PC-9 (cell line): ENCODE results near the gene ZBED1. TPM values are rescaled to one million over a fixed set of nuclear protein-coding genes. Genes with fewer than 3 reads are reported as not detected.

ENCODE experiments used
- BruUV-seq: library from RNA; stranded (reverse); fragments of 400-500 nt; replicated peaks from 2 replicates; lab custom pipeline; 2021; lab: Mats Ljungman, UMichigan
- CTCF ChIA-PET: fragments of 300-600 bp; sonication (Branson Sonifier 250); formaldehyde crosslinking; loops from one replicate; lab custom pipeline; 2022; ENCODE audit warnings: antibody characterized with exemption; lab: Charles Lee
- POLR2A ChIA-PET: fragments of 300-600 bp; sonication (Branson Sonifier 250); formaldehyde crosslinking; loops from one replicate; lab custom pipeline; 2022; ENCODE audit warnings: antibody characterized with exemption; ENCODE audit not compliant: unreplicated experiment; lab: Charles Lee
- DNase-seq, 2 experiments: peaks; one replicate each; pipeline versions ENCODE4 v3.0.0 to v3.0.0-alpha.2; 2015 to 2022; ENCODE audit warnings: mixed read lengths in 1 of 2
- H2AFZ ChIP-seq: fragments of 200-600 bp; sonication (generic); 2 replicates; pipeline ENCODE4 v1.8.1; 2017; ENCODE audit warnings: antibody characterized with exemption
- H3F3A ChIP-seq: fragments of 200-600 bp; sonication (generic); 2 replicates; pipeline ENCODE4 v1.8.1; 2017; ENCODE audit warnings: antibody characterized with exemption, mild to moderate bottlenecking, low read depth; ENCODE audit not compliant: insufficient read depth
- H3K27ac ChIP-seq: fragments of 200-600 bp; sonication (generic); 2 replicates; pipeline ENCODE4 v1.6.1; 2016; ENCODE audit warnings: mixed run types
- H3K27me3 ChIP-seq: fragments of 200-600 bp; sonication (generic); 2 replicates; pipeline ENCODE4 v1.6.1; 2016; ENCODE audit warnings: low read depth, mixed run types; ENCODE audit not compliant: insufficient read depth
- H3K36me3 ChIP-seq: fragments of 200-600 bp; sonication (generic); 2 replicates; pipeline ENCODE4 v1.6.1; 2016; ENCODE audit warnings: low read depth, mixed run types
- H3K4me1 ChIP-seq: fragments of 200-600 bp; sonication (generic); replicated peaks from 2 replicates; pipeline ENCODE4 v1.6.1; 2016; ENCODE audit warnings: mixed run types; ENCODE audit not compliant: insufficient read depth
- H3K4me2 ChIP-seq: fragments of 200-600 bp; sonication (generic); 2 replicates; pipeline ENCODE4 v1.6.1; 2017; ENCODE audit warnings: mixed run types
- H3K4me3 ChIP-seq: fragments of 200-600 bp; sonication (generic); 2 replicates; pipeline ENCODE4 v1.6.1; 2016; ENCODE audit warnings: mixed run types
- H3K79me2 ChIP-seq: fragments of 200-600 bp; sonication (generic); 2 replicates; pipeline ENCODE4 v1.6.1; 2017; ENCODE audit warnings: low read depth, mixed run types
- H3K9me2 ChIP-seq: fragments of 200-600 bp; sonication (generic); 2 replicates; pipeline ENCODE4 v1.8.1; 2017; ENCODE audit warnings: mild to moderate bottlenecking; ENCODE audit not compliant: insufficient read depth
- H3K9me3 ChIP-seq: fragments of 200-600 bp; sonication (generic); 2 replicates; pipeline ENCODE4 v1.8.1; 2016; ENCODE audit warnings: low read depth; ENCODE audit not compliant: insufficient read depth
- H4K20me1 ChIP-seq: fragments of 200-600 bp; sonication (generic); 2 replicates; pipeline ENCODE4 v1.8.1; 2017; ENCODE audit not compliant: insufficient read depth
- EZH2 ChIP-seq: fragments of 200-600 bp; sonication (generic); IDR thresholded peaks from 2 replicates; pipeline ENCODE4 v1.8.0; 2017; ENCODE audit warnings: antibody characterized with exemption, low read depth
- intact Hi-C: fragments of 100-400 bp; cut with micrococcal nuclease; formaldehyde crosslinking; loops from one replicate; pipeline ENCODE4 v1.10.0; 2022; ENCODE audit not compliant: unreplicated experiment
- total RNA-seq: library from RNA; stranded (reverse); gene quantifications from 2 replicates; pipeline ENCODE4 v1.2.3, GENCODE V29; 2021
- TF ChIP-seq, protein P1 (sequence below): fragments of 200-600 bp; sonication (generic); conservative IDR thresholded peaks from 2 replicates; pipeline ENCODE4 v1.6.1; 2017; ENCODE audit warnings: mixed run types, antibody characterized with exemption, mild to moderate bottlenecking, moderate library complexity

ZBED1 gene
- total RNA-seq, 1 experiment from 2014 or later, result 11.1 TPM

- Histone ChIP-seq H3F3A (no peaks in the 10 kb centered on the region), H4K20me1 (no peaks in the 10 kb centered on the region), H3K4me3 (no peak overlapping the region), H2AFZ (no peak overlapping the region), H3K9me3 (no peaks in the 10 kb centered on the region), H3K27ac (no peak overlapping the region), H3K36me3 (no peaks in the 10 kb centered on the region), H3K9me2 (no peaks in the 10 kb centered on the region), H3K27me3 (peaks cover 18% of the 10 kb centered on the region), H3K4me1 (no peaks in the 10 kb centered on the region), H3K4me2 (no peak overlapping the region), H3K79me2 (no peaks in the 10 kb centered on the region)
- POLR2A ChIA-PET, result no interaction called here
- no TSS peak for BruUV-seq
- TF ChIP-seq, protein P1, sequence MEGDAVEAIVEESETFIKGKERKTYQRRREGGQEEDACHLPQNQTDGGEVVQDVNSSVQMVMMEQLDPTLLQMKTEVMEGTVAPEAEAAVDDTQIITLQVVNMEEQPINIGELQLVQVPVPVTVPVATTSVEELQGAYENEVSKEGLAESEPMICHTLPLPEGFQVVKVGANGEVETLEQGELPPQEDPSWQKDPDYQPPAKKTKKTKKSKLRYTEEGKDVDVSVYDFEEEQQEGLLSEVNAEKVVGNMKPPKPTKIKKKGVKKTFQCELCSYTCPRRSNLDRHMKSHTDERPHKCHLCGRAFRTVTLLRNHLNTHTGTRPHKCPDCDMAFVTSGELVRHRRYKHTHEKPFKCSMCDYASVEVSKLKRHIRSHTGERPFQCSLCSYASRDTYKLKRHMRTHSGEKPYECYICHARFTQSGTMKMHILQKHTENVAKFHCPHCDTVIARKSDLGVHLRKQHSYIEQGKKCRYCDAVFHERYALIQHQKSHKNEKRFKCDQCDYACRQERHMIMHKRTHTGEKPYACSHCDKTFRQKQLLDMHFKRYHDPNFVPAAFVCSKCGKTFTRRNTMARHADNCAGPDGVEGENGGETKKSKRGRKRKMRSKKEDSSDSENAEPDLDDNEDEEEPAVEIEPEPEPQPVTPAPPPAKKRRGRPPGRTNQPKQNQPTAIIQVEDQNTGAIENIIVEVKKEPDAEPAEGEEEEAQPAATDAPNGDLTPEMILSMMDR, result no peak
- TF ChIP-seq EZH2, result no peak
- intact Hi-C loops, result no loop called here
- DNase-seq, result no peak
- CTCF ChIA-PET, result no interaction called here
These were observed 47.0 kb upstream of the ZBED1 start for GRCh38 chrX:2547736-2548135.

- ChIA-PET POLR2A (no interaction called here), CTCF (no interaction called here)
- Histone ChIP-seq H3K4me2 (no peak overlapping the region), H3K79me2 (no peaks in the 10 kb centered on the region), H2AFZ (no peak overlapping the region), H3K9me2 (no peaks in the 10 kb centered on the region), H4K20me1 (no peaks in the 10 kb centered on the region), H3K9me3 (no peaks in the 10 kb centered on the region), H3K27ac (no peak overlapping the region), H3K27me3 (peaks cover 18% of the 10 kb centered on the region), H3K4me1 (no peaks in the 10 kb centered on the region), H3F3A (no peaks in the 10 kb centered on the region; the same call in 1 of the 2 replicates), H3K4me3 (no peak overlapping the region), H3K36me3 (no peaks in the 10 kb centered on the region)
- TF ChIP-seq, protein P1, result no peak
- TF ChIP-seq EZH2, result no peak
- intact Hi-C loops, result no loop called here
- BruUV-seq, result no TSS peak
- no peak for DNase-seq
These were observed 45.7 kb upstream of the ZBED1 start for GRCh38 chrX:2546496-2546895.

GRCh38 chrX:2545144-2545543, 44.4 kb upstream of the ZBED1 start:
- CTCF ChIA-PET, result no interaction called here
- intact Hi-C loops, result no loop called here

More at GRCh38 chrX:2545144-2545543, 44.4 kb upstream of the ZBED1 start:
- DNase-seq, result no peak
- Histone ChIP-seq H3K9me2 (no peaks in the 10 kb centered on the region), H3K36me3 (no peaks in the 10 kb centered on the region), H3F3A (no peaks in the 10 kb centered on the region; the same call in 1 of the 2 replicates), H3K4me1 (no peaks in the 10 kb centered on the region), H4K20me1 (no peaks in the 10 kb centered on the region), H3K27me3 (peaks cover 18% of the 10 kb centered on the region), H3K27ac (no peak overlapping the region), H3K79me2 (no peaks in the 10 kb centered on the region), H3K9me3 (no peaks in the 10 kb centered on the region), H3K4me3 (no peak overlapping the region), H3K4me2 (no peak overlapping the region), H2AFZ (no peak overlapping the region)
- POLR2A ChIA-PET, result no interaction called here
- no peak for TF ChIP-seq EZH2
- TF ChIP-seq, protein P1, result no peak
- no TSS peak for BruUV-seq
